Activated naive CD8-positive, alpha-beta T cell treated with anti-CD3 and anti-CD28 coated beads, Interleukin-2, amount 50 U/mL, for 24 hours (primary cell): ENCODE data around the gene SH3RF1.

Source experiments
- ATAC-seq: fragments of 150-1000 bp; cut with Tn5 transposase; one replicate; pipeline ENCODE4 v1.10.0; 2021
- DNase-seq: peaks from one replicate; pipeline ENCODE4 v3.0.0; 2021
- H3K27ac Mint-ChIP-seq: one replicate; pipeline ENCODE4 v1.8.0; 2021; ENCODE audit warnings: mild to moderate bottlenecking, mixed read lengths
- H3K27me3 Mint-ChIP-seq: one replicate; pipeline ENCODE4 v1.8.0; 2021; ENCODE audit warnings: mixed read lengths
- H3K36me3 Mint-ChIP-seq: one replicate; pipeline ENCODE4 v1.8.0; 2021; ENCODE audit warnings: low read depth, mixed read lengths
- H3K4me1 Mint-ChIP-seq: one replicate; pipeline ENCODE4 v1.8.0; 2021; ENCODE audit warnings: mixed read lengths
- H3K4me3 Mint-ChIP-seq: one replicate; pipeline ENCODE4 v1.8.0; 2021; ENCODE audit warnings: mild to moderate bottlenecking, moderate library complexity, mixed read lengths
- H3K9me3 Mint-ChIP-seq: one replicate; pipeline ENCODE4 v1.8.0; 2021; ENCODE audit warnings: mixed read lengths

The SH3RF1 gene

DNA sequence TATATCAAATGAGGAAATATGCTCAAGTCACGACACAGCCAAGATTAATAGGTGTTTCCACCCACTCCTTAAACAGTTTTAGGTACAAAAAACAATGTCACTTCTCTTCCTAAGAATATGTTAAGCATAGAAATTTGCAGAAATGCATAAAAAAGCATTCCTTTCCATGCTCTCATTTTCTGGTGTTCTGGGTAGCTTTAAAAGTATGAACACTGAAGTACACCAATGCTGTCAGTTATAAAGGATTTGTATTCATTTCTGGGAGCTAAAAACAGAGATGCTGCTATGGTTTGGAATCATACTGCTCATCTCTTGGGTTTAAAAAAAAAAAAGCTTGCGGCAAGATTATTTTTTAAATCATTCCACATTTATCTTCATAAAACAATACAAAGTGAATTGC lies 20.8 kb downstream of the SH3RF1 start:
- no peak for DNase-seq
- H3K4me3 Mint-ChIP-seq, result no peak overlapping the region
- H3K27me3 Mint-ChIP-seq, result peaks cover 12% of the 10 kb centered on the region
- H3K36me3 Mint-ChIP-seq, result no peaks in the 10 kb centered on the region
- H3K4me1 Mint-ChIP-seq, result no peaks in the 10 kb centered on the region
- H3K27ac Mint-ChIP-seq, result no peak overlapping the region
- ATAC-seq, result no peak
- H3K9me3 Mint-ChIP-seq, result no peaks in the 10 kb centered on the region

DNA sequence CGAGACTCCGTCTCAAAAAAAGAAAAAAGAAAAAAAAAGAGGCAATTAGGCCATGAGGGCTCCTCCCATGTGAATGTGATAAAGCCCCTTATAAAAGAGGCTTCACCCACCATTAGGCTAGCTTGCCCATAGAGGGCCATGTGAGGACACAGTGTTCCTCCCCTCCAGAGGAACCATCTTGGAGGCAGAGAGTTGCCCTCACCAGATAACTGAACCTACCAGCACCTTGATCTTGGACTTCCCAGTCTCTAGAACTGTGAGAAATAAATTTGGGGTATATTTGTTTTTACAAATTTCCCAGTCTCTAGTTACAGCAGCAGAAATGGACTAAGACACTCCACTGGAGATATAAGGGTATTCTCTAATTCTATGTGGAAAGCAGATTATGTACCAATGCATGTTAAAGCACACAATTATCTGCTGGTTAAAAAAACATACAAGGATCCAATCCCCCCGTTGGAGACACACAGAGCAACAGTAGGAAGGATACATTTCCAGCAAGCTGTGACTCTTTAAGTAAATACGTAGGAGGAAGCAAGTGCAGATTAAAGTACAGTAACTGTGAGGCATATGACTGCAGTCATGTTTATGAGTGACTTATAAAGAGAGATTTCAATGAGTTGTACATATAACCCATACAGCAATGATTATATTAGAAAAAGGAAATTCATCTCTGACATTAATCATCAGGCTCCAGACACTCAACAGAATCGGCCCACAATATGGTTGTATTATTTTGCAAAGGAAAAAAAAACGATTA lies 21.4 kb downstream of the SH3RF1 start:
- Mint-ChIP-seq H3K9me3 (no peaks in the 10 kb centered on the region), H3K27ac (no peak overlapping the region), H3K36me3 (no peaks in the 10 kb centered on the region), H3K4me1 (no peaks in the 10 kb centered on the region), H3K27me3 (peaks cover 12% of the 10 kb centered on the region), H3K4me3 (no peak overlapping the region)
- DNase-seq, result no peak
- ATAC-seq, result no peak

DNA sequence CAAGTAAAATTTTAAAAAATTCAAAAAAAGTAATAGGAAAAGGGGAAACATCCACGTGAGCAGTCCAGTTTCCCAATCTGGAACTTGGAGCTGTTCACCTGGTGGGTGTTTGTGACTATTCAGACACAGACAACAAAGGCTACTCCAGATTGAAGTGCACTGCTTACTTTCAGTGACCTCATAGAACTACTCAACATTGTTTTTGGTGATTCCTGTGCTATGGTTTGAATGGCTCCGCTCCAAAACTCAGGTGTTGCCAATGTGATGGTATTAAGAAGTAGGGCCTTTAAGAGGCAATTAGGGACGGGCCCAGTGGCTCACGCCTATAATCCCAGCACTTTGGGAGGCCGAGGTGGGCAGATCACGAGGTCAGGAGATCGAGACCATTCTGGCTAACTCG lies 22.1 kb downstream of the SH3RF1 start:
- Mint-ChIP-seq H3K27ac (no peak overlapping the region), H3K4me1 (no peaks in the 10 kb centered on the region), H3K9me3 (no peaks in the 10 kb centered on the region), H3K36me3 (no peaks in the 10 kb centered on the region), H3K4me3 (no peak overlapping the region), H3K27me3 (peaks cover 12% of the 10 kb centered on the region)
- no peak for ATAC-seq
- no peak for DNase-seq

DNA sequence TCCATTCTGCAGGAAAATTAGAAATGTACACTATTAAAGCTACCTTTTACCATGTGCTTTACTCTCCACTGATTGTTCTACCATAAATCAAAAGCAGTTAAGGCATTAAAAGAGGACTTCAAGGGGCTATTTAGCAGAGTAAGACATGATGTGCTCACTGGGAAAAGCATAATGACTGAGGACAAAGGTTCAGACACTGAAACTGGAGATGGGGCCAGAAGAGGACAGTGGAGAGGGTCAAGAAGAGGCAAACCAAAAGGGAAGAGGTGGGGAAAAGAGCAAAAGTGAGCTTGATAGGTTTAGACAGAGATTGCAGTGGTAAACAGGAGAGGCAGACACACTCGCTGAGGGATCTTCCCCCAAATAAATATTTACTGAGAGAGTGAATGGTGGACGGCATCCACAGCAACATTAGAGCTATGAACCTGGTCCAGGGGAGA lies 23.8 kb downstream of the SH3RF1 start:
- Mint-ChIP-seq H3K27ac (no peak overlapping the region), H3K9me3 (no peaks in the 10 kb centered on the region), H3K4me3 (no peak overlapping the region), H3K4me1 (no peaks in the 10 kb centered on the region), H3K27me3 (peaks cover 6% of the 10 kb centered on the region), H3K36me3 (no peaks in the 10 kb centered on the region)
- DNase-seq, result no peak
- no peak for ATAC-seq

DNA sequence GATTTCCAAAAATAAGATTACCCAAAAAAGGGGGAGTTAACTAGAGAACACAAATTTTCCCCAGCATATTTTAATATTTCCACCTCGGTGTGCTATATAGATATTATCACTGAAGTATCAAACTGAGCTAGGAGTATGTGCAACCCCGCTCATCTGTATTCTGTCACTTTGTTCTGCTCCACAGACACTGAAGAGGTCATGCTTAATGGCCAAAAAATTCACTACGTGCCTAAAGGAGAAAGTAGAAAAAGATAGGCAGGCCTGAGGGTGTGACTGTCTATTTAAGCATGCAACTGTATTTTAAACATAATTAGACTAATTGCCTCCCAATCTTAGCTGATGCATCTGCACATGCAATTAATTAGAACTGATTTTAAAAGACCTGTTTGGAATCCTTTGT lies 24.5 kb downstream of the SH3RF1 start:
- DNase-seq (no peak), ATAC-seq (no peak)
- Mint-ChIP-seq H3K36me3 (no peaks in the 10 kb centered on the region), H3K4me3 (no peak overlapping the region), H3K27me3 (peaks cover 6% of the 10 kb centered on the region), H3K4me1 (no peaks in the 10 kb centered on the region), H3K9me3 (no peaks in the 10 kb centered on the region), H3K27ac (no peak overlapping the region)

DNA sequence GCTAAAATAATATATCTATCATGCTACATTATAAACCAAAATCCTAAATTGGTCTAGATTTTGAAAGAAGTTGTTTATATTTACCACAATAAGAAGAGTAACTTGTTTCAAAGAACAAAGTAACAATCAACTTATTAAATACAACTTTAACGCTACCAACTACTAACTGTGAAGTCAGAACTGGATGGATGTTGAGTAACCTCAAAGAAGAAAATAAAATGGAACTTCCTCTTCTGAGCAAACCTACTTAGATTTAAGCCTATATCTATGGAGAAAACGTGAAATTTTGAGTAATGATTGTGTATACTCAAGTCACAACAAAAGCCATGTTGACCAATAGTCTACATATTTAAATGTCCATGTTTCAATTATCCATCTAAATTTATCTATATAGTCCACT lies 25.7 kb downstream of the SH3RF1 start:
- no peak for ATAC-seq
- peaks cover 6% of the 10 kb centered on the region for H3K27me3 Mint-ChIP-seq

DNA sequence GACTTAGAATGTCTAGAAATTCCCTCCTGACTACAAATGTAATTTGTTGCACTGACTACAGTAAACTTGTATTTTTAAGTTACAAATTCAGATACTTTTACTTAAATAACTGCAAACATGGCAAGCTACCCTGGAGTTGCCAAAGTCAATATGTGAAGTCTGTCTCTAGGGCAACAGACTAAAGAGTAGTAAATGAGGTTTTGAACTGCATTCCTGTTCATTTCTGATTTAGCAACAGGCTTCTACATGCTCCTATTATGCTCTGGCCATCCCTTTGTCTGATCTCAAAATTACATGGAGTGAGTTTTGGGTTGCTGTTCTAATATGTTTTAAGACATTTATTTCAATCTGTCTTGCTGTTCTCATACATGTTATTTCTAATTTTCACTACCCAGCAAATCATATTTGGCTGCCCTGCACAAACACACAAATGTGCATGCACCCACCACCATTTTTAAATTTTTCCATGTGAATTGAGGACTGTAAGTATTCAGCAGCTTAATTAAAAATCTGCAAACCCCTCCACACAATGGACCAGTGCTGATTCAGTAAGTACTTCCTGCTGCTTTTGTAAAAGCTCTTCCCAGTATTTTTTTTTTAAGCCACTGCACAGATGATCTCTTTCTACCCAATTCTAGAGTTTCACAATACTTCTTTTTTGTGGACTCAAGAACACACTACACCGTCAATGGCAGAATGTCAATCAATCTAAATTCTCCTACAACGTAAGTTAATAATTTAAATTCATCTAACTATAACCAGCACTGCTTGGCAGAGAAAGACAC lies 26.7 kb downstream of the SH3RF1 start:
- Mint-ChIP-seq H3K4me1 (no peaks in the 10 kb centered on the region), H3K4me3 (no peak overlapping the region), H3K9me3 (no peaks in the 10 kb centered on the region), H3K27me3 (peaks cover 6% of the 10 kb centered on the region), H3K36me3 (no peaks in the 10 kb centered on the region), H3K27ac (no peak overlapping the region)
- DNase-seq (no peak), ATAC-seq (no peak)

More for the DNA sequence above, 25.7 kb downstream of the SH3RF1 start:
- Mint-ChIP-seq H3K27ac (no peak overlapping the region), H3K36me3 (no peaks in the 10 kb centered on the region), H3K4me3 (no peak overlapping the region), H3K4me1 (no peaks in the 10 kb centered on the region), H3K9me3 (no peaks in the 10 kb centered on the region)
- no peak for DNase-seq

DNA sequence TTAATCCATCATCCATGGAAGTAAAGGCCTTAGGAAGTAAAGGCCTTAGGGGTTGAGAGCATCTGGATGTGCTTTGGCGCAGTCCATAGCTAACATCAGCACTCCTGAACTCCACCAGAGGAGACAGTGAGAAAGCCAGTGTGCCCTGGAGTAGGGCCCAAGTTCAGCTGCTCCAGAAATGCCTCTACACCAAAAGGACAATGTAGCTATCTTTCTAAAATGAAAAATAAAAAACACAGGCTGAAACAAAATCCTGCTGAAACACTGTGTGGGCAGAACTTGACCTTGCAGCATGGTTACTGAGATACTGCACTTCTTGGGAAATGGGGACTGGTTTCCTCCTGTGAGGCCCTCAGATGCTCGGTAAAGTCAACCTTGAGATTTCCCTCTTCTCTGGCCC lies 29.3 kb downstream of the SH3RF1 start:
- peaks cover 3% of the 10 kb centered on the region for H3K27me3 Mint-ChIP-seq
- no peak overlapping the region for H3K27ac Mint-ChIP-seq
- DNase-seq (no peak), ATAC-seq (no peak)
- H3K36me3 Mint-ChIP-seq, result no peaks in the 10 kb centered on the region
- H3K9me3 Mint-ChIP-seq, result no peaks in the 10 kb centered on the region
- H3K4me3 Mint-ChIP-seq, result no peak overlapping the region
- no peaks in the 10 kb centered on the region for H3K4me1 Mint-ChIP-seq

DNA sequence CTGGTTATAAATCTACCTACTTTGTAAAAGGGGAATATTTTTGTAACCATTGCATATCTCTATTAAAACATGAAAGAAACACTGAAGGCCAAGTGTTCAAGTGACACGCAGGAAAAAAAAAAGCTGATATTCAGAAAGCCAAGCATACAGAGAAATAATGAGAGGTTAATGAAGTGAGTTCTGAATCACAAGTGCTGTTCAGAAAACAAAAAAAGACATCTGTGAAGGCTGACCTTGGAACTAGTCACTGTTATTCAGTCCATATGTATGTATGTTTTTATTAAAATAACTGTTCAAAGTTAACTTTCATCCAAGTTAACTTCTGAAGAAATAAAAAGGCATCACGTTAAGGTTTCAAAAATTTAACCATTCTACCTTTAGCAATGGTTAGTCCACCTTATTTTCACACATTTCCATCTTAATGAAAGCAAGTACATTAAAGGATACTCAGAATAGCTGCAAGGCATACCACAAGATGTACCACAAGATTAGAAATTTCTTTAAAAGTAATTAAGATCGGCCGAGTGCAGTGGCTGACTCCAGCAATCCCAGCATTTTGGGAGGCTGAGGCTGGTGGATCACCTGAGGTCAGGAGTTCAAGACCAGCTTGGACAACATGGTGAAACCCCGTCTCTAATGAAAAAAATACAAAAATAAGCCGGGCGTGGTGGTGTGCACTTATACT lies 31.4 kb downstream of the SH3RF1 start:
- peaks cover 3% of the 10 kb centered on the region for H3K27me3 Mint-ChIP-seq
- H3K9me3 Mint-ChIP-seq, result no peaks in the 10 kb centered on the region
- H3K36me3 Mint-ChIP-seq, result no peaks in the 10 kb centered on the region
- no peak overlapping the region for H3K4me3 Mint-ChIP-seq
- no peak for DNase-seq
- H3K4me1 Mint-ChIP-seq, result no peaks in the 10 kb centered on the region
- H3K27ac Mint-ChIP-seq, result no peak overlapping the region
- ATAC-seq, result no peak

DNA sequence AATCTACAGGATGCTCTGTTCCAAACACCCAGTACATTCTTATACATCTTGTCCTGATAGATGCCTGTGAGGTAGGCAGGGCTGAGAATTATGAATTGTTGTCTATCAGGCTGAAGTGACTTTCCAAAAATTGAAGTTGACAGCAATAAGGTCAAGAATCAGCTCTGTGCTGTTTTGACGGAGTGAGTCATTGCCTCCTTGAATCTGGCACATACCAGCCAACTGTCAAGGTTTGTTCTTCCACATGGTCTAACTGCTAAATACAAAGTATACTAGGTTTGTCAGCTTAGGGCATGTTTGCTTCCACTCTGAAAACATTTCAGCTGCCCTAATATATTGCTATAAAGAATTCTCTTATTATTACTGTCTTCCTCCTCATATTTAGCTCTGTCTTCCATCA lies 32.3 kb downstream of the SH3RF1 start:
- no peak overlapping the region for H3K27ac Mint-ChIP-seq
- ATAC-seq (no peak), DNase-seq (no peak)

DNA sequence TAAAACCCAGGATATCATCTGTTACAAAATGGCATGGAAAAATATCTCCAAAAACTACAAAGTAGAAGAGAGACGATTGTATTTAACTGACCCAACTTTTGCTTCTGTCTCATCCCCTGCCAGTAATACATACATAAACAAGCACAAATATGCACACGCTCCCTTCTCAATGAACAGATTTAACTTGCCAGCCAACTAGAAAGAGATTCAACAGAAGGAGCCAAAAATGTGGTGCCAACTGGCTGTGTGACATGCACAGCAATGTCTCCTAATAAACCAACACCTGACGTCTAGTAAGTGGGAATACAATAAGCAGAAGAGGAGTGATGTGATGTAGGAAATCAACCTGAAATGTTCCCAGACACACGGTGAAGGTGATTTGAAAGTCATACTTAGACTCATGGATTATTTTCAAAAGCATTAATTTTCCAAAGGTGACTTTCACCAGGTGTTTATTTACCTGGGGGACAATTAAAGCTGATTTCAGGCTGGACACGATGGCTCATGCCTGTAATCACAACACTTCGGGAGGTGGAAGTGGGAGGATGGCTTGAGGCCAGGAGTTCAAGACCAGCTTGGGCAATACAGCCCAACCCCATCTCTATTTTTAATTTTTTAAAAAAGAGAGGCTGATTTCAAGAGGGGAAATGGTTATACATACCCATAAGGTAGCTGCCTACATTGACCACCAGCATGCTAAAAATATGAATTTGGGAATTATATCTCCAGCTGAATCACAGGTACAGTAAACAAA lies 33.7 kb downstream of the SH3RF1 start:
- H3K4me1 Mint-ChIP-seq, result peaks cover 2% of the 10 kb centered on the region

More for the DNA sequence above, 32.3 kb downstream of the SH3RF1 start:
- Mint-ChIP-seq H3K4me3 (no peak overlapping the region), H3K27me3 (peaks cover 7% of the 10 kb centered on the region), H3K4me1 (peaks cover 2% of the 10 kb centered on the region), H3K36me3 (no peaks in the 10 kb centered on the region), H3K9me3 (no peaks in the 10 kb centered on the region)

DNA sequence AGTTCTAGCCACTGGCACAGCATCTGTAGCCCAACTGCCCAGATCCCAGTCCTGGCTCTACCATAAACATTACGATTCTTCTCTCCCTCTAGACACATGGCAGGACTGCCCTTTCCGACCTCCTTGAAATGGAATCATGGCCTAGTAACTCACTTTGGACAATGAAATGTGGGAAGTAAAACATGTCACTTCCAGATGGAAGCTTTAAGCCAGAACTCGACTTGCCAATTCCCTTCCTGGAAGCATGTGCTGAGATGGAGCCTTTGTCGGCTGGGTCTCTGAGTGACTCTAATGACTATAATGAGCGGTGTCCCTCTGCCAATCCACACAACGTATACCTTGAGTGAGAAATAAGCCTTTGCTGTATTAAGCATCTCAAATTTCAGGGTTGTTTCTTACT lies 34.7 kb downstream of the SH3RF1 start:
- H3K9me3 Mint-ChIP-seq, result no peaks in the 10 kb centered on the region
- no peak for DNase-seq
- H3K4me1 Mint-ChIP-seq, result peaks cover 2% of the 10 kb centered on the region
- H3K27ac Mint-ChIP-seq, result no peak overlapping the region
- H3K27me3 Mint-ChIP-seq, result peaks cover 6% of the 10 kb centered on the region
- H3K36me3 Mint-ChIP-seq, result no peaks in the 10 kb centered on the region
- no peak for ATAC-seq
- no peak overlapping the region for H3K4me3 Mint-ChIP-seq

More for the DNA sequence above, 33.7 kb downstream of the SH3RF1 start:
- Mint-ChIP-seq H3K27me3 (peaks cover 6% of the 10 kb centered on the region), H3K4me3 (no peak overlapping the region), H3K27ac (no peak overlapping the region), H3K36me3 (no peaks in the 10 kb centered on the region), H3K9me3 (no peaks in the 10 kb centered on the region)
- no peak for DNase-seq
- ATAC-seq, result no peak

DNA sequence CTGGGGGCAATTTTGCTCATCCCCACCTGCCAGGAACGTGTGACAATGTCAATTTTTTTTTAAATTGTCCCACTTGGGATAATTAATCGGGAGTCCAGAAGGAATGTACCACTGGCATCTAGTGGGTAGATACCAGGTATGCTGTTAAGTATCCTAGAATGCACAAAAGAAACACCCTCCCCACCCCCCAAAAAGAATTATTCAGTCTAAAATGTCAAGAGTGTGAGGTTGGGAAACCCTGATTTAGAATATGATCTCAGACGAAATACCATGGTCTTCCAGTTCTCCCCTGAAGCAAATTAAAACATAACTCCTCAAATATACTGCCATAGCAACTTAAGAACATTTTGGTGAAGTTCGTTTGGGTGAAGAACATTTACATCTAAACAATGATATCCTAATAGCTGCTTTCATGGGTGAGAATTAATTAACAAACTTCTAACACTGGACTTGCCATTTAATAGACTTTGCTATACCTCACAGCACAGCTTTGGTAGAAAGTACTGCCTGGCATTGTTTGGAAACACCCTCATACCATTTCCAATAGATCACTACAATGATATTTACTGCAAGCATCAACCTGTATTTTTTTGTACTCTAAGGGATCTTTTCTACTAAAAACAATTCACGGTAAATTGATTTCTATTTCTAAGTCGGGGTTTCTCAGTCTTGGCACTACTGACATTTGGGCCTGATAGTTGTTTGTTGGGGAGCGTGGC lies 36.5 kb downstream of the SH3RF1 start:
- no peak for DNase-seq
- H3K36me3 Mint-ChIP-seq, result no peaks in the 10 kb centered on the region
- H3K9me3 Mint-ChIP-seq, result no peaks in the 10 kb centered on the region
- no peak overlapping the region for H3K4me3 Mint-ChIP-seq
- H3K4me1 Mint-ChIP-seq, result peaks cover 2% of the 10 kb centered on the region
- H3K27ac Mint-ChIP-seq, result no peak overlapping the region
- no peak for ATAC-seq
- peaks cover 6% of the 10 kb centered on the region for H3K27me3 Mint-ChIP-seq

DNA sequence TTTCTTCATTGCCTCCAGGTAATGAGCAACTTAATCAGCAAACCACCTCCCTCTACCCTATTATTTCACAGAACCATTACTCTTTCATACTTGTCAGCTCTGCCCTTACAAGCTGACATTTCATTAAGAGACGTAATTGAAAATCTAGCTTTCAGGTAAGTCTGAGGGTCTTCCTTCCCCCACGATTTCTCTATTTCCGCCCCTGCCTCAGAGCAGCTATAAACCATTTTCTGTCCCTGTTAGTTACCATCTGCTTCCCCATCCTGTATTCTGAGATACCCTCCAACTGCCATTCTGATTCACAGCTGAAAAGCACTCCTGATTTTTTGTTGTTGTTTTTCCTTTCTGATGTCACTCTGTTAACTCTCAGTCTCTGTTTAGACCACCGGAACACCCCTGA lies 37.1 kb downstream of the SH3RF1 start:
- ATAC-seq (no peak), DNase-seq (no peak)
- Mint-ChIP-seq H3K4me1 (peaks cover 2% of the 10 kb centered on the region), H3K27me3 (peaks cover 6% of the 10 kb centered on the region), H3K9me3 (no peaks in the 10 kb centered on the region), H3K27ac (no peak overlapping the region), H3K4me3 (no peak overlapping the region), H3K36me3 (no peaks in the 10 kb centered on the region)
